M059J (cell line): ENCODE results near the gene LIPE. TPM values are rescaled to one million over a fixed set of nuclear protein-coding genes. Genes with fewer than 3 reads are reported as not detected.

Experiments used
- DNase-seq: peaks from one replicate; pipeline ENCODE4 v3.0.0-alpha.2; 2012; ENCODE audit warnings: low read depth
- total RNA-seq: library from RNA; depleted of rRNA; stranded (reverse); fragments of >200 nt; shearing (Covaris generic); gene quantifications from 2 replicates; pipeline ENCODE4 v1.2.3, GENCODE V29; 2014; rRNA removed

The LIPE gene
- total RNA-seq, 1 experiment from 2014 or later: 3.3 TPM

DNA sequence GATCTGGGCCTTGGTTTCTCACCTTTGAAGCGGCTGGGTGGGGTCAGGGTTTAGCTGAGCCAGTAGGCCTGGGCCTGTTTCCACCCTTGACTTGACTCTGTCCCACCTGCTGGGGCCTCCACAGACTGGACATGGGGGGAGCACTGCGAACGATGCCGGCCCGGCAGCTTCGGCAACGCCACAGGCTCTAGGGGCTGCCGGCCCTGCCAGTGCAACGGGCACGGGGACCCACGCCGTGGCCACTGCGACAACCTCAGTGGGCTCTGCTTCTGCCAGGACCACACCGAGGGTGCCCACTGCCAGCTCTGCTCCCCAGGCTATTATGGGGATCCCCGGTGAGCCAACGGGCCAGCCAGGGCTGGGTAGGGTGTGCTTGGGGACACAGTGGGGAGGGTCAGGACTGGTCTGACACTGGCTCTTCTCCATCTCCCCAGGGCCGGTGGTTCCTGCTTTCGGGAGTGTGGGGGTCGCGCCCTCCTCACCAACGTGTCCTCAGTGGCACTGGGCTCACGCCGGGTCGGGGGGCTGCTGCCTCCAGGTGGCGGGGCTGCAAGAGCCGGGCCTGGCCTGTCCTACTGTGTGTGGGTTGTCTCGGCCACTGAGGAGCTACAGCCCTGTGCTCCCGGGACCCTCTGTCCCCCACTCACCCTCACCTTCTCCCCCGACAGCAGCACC, 73.7 kb downstream of the LIPE start:
- DNase-seq: no peak

DNA sequence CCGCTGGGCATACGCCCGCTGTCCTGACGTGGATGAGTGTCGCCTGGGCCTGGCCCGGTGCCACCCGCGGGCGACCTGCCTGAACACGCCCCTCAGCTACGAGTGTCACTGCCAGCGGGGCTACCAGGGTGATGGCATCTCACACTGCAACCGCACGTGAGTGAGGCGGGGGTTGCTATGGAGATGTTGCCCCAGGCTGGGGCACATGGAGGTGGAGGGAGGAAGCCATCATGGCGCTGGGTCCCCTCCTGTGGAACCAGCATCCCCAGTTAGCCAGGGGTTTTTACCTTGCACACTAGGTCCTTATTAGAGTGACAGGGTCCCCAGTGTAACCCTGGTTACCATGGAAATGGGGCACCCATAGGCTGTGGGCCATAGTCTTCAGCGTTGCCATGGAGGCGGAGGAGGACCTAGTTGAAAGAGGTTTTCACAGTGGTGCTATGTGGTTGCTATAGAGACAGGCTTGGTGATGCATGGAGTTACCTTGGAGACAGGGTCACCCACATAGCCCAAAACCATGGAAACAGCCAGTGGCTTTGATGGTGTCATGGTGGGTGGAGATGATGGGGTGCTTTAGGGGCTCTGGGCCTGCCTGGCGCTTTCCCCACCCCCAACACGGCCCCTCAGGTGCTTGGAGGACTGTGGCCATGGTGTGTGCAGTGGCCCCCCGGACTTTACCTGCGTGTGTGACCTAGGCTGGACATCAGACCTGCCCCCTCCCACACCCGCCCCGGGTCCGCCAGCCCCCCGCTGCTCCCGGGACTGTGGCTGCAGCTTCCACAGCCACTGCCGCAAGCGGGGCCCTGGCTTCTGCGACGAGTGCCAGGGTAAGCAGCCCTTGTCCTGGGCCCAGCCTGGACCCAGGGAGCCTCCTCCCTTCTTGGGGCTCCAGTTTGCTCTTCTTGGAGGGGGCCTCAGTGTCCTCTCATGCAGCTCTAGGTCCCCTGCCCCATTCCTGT, 74.6 kb downstream of the LIPE start:
- peak; percentile 72 for DNase-seq

Other genes starting within 250 kb of the LIPE start
- gene DEDD2, start 209.7 kb downstream of the LIPE start, total RNA-seq: 27.5 and 43.8 TPM in 2 replicates
- gene ZNF526, start 207.1 kb downstream of the LIPE start, total RNA-seq: 6.4 and 12.1 TPM in 2 replicates
- 32.7 and 34.8 TPM in 2 replicates for gene GSK3A, start 184.8 kb downstream of the LIPE start, total RNA-seq
- 34.6 and 42.1 TPM in 2 replicates for gene ERF, start 172.3 kb downstream of the LIPE start, total RNA-seq
- gene CIC, start 158.1 kb downstream of the LIPE start, total RNA-seq: 25.7 and 30.4 TPM in 2 replicates
- 0.30 and 2.1 TPM in 2 replicates for gene PRR19, start 125.3 kb downstream of the LIPE start, total RNA-seq
- gene PAFAH1B3, start 124.8 kb downstream of the LIPE start, total RNA-seq: 80.7 and 81.2 TPM in 2 replicates
- not detected in 2 replicates for gene TMEM145, start 114.1 kb downstream of the LIPE start, total RNA-seq
- gene MEGF8, start 101.8 kb downstream of the LIPE start, total RNA-seq: 5.0 and 12.3 TPM in 2 replicates
- gene CNFN, start 37.1 kb downstream of the LIPE start, total RNA-seq: 3.8 TPM in 1 of 2 replicates, not detected in the other
- gene CXCL17, start 15.6 kb upstream of the LIPE start, total RNA-seq: not detected in 2 replicates
- 0.62 and 0.98 TPM in 2 replicates for gene CEACAM1, start 101.1 kb upstream of the LIPE start, total RNA-seq
- gene CEACAM8, start 167.5 kb upstream of the LIPE start, total RNA-seq: not detected in 2 replicates